Glutamatergic neuron (in vitro differentiated cells): ENCODE measurements around the gene SLCO1B1. TPM values are rescaled to one million over a fixed set of nuclear protein-coding genes. Genes with fewer than 3 reads are reported as not detected.

Experiments
- DNase-seq: peaks from one replicate; pipeline ENCODE4 v3.0.0; 2022
- H3K27ac Mint-ChIP-seq: one replicate; pipeline ENCODE4 v1.8.0; 2020; ENCODE audit warnings: mild to moderate bottlenecking, mixed read lengths, inconsistent platforms; ENCODE audit not compliant: unreplicated experiment
- H3K27me3 Mint-ChIP-seq: one replicate; pipeline ENCODE4 v1.8.0; 2020; ENCODE audit warnings: mild to moderate bottlenecking, moderate library complexity, mixed read lengths, inconsistent platforms; ENCODE audit not compliant: unreplicated experiment
- H3K36me3 Mint-ChIP-seq: one replicate; pipeline ENCODE4 v1.8.0; 2020; ENCODE audit warnings: mild to moderate bottlenecking, mixed read lengths, inconsistent platforms; ENCODE audit not compliant: unreplicated experiment
- H3K4me1 Mint-ChIP-seq: one replicate; pipeline ENCODE4 v1.8.0; 2020; ENCODE audit warnings: mild to moderate bottlenecking, low read depth, mixed read lengths, inconsistent platforms; ENCODE audit not compliant: unreplicated experiment
- H3K4me3 Mint-ChIP-seq: one replicate; pipeline ENCODE4 v1.8.0; 2020; ENCODE audit warnings: mild to moderate bottlenecking, mixed read lengths, inconsistent platforms; ENCODE audit not compliant: unreplicated experiment
- H3K9me3 Mint-ChIP-seq: one replicate; pipeline ENCODE4 v1.8.0; 2020; ENCODE audit warnings: mild to moderate bottlenecking, moderate library complexity, mixed read lengths, inconsistent platforms; ENCODE audit not compliant: unreplicated experiment
- total RNA-seq: library from RNA; stranded (reverse); fragmentation: NEBNext Ultra II Directional; extraction: Animal tissue kit (Norgen Biotek cat#: 25700); gene quantifications from one replicate; pipeline ENCODE4 v1.2.1, GENCODE V29; 2021; ENCODE audit not compliant: unreplicated experiment
- TF ChIP-seq, protein P1 (sequence below): fragments of 200-600 bp; sonication (generic); IDR thresholded peaks from one replicate; pipeline ENCODE4 v1.5.0; 2021; ENCODE audit not compliant: partially characterized antibody, unreplicated experiment

SLCO1B1 gene
- total RNA-seq, 1 donor from 2014 or later = not detected

DNA sequence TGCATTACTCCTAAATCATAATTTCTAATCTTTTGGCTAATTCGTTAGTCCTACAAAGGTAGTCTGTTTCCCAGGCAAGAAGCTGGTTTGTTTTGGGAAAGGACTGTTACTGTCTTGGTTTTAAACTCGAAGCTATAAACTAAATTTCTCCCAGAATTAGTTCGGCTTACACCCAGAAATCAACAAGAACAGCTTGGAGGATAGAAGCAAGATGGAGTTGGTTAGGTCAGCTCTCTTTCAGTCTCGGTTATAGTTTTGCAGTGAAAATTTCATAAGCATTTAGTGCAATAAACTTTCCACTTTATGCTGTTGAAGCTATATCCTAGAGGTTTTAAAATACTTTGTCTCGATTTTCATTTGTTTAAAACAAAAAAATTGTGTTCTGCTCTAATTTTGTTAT is 103.4 kb downstream of the SLCO1B1 start:
- no peaks in the 10 kb centered on the region for H3K27me3 Mint-ChIP-seq
- no peaks in the 10 kb centered on the region for H3K9me3 Mint-ChIP-seq

DNA sequence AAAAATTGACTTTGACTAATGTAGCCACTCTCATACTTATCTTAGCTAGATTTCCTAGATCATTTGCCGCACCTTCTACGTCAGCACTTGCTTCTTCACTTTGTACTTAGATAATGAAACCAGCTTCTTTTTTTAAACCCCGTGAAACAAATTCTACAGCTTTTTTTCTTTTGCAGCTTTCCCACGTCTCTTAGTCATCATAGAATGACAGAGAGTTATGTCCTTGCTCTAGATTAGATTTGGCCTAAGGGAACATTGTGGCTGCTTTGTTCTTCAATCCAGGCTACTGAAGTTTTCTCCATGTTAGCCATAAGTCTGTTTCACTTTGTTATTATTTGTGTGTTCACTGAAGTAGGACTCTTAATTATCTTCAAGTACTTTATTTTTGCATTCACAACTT is 108.9 kb downstream of the SLCO1B1 start:
- TF ChIP-seq, protein P1, sequence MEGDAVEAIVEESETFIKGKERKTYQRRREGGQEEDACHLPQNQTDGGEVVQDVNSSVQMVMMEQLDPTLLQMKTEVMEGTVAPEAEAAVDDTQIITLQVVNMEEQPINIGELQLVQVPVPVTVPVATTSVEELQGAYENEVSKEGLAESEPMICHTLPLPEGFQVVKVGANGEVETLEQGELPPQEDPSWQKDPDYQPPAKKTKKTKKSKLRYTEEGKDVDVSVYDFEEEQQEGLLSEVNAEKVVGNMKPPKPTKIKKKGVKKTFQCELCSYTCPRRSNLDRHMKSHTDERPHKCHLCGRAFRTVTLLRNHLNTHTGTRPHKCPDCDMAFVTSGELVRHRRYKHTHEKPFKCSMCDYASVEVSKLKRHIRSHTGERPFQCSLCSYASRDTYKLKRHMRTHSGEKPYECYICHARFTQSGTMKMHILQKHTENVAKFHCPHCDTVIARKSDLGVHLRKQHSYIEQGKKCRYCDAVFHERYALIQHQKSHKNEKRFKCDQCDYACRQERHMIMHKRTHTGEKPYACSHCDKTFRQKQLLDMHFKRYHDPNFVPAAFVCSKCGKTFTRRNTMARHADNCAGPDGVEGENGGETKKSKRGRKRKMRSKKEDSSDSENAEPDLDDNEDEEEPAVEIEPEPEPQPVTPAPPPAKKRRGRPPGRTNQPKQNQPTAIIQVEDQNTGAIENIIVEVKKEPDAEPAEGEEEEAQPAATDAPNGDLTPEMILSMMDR = no peak
- Mint-ChIP-seq H3K4me1 (no peaks in the 10 kb centered on the region), H3K9me3 (no peaks in the 10 kb centered on the region), H3K27me3 (no peaks in the 10 kb centered on the region), H3K36me3 (no peaks in the 10 kb centered on the region), H3K27ac (no peak overlapping the region), H3K4me3 (no peak overlapping the region)
- no peak for DNase-seq

More for the DNA sequence above, 103.4 kb downstream of the SLCO1B1 start:
- no peaks in the 10 kb centered on the region for H3K36me3 Mint-ChIP-seq
- TF ChIP-seq, protein P1 = no peak
- H3K4me3 Mint-ChIP-seq = no peak overlapping the region
- H3K4me1 Mint-ChIP-seq = no peaks in the 10 kb centered on the region
- H3K27ac Mint-ChIP-seq = no peak overlapping the region
- no peak for DNase-seq

DNA sequence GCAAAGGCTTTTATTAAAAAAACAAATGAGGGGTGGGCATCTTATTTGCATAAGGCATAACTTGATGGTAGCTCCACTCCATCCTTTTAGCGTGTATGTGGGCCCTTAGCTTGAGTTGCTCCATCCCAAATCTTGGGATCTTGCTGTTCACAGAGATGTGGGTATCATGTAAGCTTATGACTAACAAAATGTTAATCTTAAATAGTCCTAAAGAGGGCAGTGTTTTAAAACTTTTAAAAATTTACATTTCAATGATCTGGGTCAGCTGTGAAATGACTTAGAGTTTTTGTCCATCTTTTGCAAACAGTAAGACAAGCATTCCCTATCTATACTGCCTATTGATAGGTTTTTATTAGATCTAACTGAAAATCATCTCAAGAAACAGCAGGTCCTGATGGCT is 117.7 kb downstream of the SLCO1B1 start:
- H3K36me3 Mint-ChIP-seq = no peaks in the 10 kb centered on the region
- DNase-seq = no peak
- H3K4me3 Mint-ChIP-seq = no peak overlapping the region
- H3K27ac Mint-ChIP-seq = no peak overlapping the region
- no peaks in the 10 kb centered on the region for H3K4me1 Mint-ChIP-seq
- no peaks in the 10 kb centered on the region for H3K27me3 Mint-ChIP-seq
- TF ChIP-seq, protein P1 = peak; percentile 22
- no peaks in the 10 kb centered on the region for H3K9me3 Mint-ChIP-seq

DNA sequence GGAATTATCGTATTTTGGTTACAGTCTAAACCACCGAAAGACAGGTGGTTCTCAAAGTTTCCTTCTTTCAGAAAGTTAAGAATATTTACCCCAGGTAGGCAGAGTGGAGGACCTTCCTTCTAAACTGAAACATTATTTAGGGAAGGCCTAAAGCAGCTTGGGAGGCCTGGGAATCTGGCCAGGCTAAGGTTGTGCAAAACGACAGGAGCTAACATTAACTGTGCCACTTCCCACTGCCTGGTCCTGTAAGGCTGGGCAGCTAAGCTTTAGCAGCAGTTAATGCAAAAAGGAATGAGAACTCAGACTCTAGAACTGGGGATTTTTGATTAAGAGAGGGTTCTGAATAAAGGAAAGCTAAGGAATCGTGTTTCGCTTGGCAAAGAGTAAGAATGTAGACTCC is 121.1 kb downstream of the SLCO1B1 start:
- H3K9me3 Mint-ChIP-seq = no peaks in the 10 kb centered on the region
- no peaks in the 10 kb centered on the region for H3K36me3 Mint-ChIP-seq
- TF ChIP-seq, protein P1 = no peak
- H3K4me3 Mint-ChIP-seq = no peak overlapping the region
- no peak overlapping the region for H3K27ac Mint-ChIP-seq
- no peak for DNase-seq
- no peaks in the 10 kb centered on the region for H3K4me1 Mint-ChIP-seq
- H3K27me3 Mint-ChIP-seq = no peaks in the 10 kb centered on the region

DNA sequence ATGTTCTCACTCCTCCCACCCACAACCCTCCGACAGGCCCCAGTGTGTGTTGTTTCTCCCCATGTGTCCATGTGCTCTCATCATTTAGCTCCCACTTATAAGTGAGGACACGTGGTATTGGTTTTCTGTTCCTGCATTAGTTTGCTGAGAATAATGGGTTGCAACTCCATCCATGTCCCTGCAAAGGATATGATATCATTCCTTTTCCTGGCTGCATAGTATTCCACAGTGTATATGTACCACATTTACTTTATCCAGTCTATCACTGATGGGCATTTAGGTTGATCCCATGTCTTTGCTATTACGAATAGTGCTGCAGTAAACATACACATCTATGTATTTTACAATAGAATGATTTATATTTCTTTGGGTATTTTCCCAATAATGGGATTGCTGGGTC is 126.2 kb downstream of the SLCO1B1 start:
- Mint-ChIP-seq H3K9me3 (peaks cover 2% of the 10 kb centered on the region), H3K27me3 (no peaks in the 10 kb centered on the region), H3K4me3 (no peak overlapping the region), H3K4me1 (no peaks in the 10 kb centered on the region), H3K27ac (no peak overlapping the region), H3K36me3 (no peaks in the 10 kb centered on the region)
- TF ChIP-seq, protein P1 = no peak
- no peak for DNase-seq
